B cell (primary cell): ENCODE measurements around the gene CASZ1.

Source experiments
- EZH2 ChIP-seq: IDR thresholded peaks from 2 replicates; pipeline ENCODE4 v1.6.1; 2012; ENCODE audit warnings: borderline replicate concordance, low read depth, mild to moderate bottlenecking, moderate library complexity, low read length; ENCODE audit not compliant: insufficient read depth, poor library complexity, severe bottlenecking
- TF ChIP-seq, protein P1 (sequence below): fragments of 200-600 bp; IDR thresholded peaks from one replicate; pipeline ENCODE4 v1.8.0; 2022; ENCODE audit warnings: antibody characterized with exemption, mild to moderate bottlenecking

DNA sequence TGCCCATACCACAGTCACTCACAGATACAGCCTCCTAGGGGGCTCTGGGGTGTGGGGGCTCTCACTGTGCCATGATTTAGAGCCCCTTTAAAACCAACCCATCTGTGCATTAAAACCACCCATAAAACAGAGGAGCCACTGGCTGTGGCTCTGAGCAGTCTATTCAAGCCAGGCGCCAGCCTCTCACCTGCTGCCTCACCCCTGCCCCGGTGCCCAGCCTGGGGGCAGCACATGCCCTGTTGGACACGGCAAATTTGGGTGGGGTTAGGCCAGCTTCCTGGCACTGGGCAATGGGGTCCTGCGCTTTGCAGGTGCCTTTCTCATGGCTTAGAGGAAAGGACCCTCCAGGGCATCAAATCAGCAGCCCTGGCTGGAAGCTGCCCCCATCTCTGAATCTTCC is 73.1 kb downstream of the CASZ1 start:
- TF ChIP-seq, protein P1, sequence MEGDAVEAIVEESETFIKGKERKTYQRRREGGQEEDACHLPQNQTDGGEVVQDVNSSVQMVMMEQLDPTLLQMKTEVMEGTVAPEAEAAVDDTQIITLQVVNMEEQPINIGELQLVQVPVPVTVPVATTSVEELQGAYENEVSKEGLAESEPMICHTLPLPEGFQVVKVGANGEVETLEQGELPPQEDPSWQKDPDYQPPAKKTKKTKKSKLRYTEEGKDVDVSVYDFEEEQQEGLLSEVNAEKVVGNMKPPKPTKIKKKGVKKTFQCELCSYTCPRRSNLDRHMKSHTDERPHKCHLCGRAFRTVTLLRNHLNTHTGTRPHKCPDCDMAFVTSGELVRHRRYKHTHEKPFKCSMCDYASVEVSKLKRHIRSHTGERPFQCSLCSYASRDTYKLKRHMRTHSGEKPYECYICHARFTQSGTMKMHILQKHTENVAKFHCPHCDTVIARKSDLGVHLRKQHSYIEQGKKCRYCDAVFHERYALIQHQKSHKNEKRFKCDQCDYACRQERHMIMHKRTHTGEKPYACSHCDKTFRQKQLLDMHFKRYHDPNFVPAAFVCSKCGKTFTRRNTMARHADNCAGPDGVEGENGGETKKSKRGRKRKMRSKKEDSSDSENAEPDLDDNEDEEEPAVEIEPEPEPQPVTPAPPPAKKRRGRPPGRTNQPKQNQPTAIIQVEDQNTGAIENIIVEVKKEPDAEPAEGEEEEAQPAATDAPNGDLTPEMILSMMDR: no peak
- TF ChIP-seq EZH2: no peak
